Stimulated activated CD4-positive, alpha-beta T cell treated with anti-CD3 and anti-CD28 coated beads, Interleukin-12 subunit alpha, Interleukin-12 subunit beta, amount 100 ng/mL, for 4 hours (primary cell): ENCODE results near the gene CLTB.
A peak's percentile ranks its signal among the peaks of the same experiment; 100 is the strongest.

Experiments
- DNase-seq: peaks from one replicate; pipeline ENCODE4 v3.0.0-alpha.2; 2020

Gene CLTB

DNA sequence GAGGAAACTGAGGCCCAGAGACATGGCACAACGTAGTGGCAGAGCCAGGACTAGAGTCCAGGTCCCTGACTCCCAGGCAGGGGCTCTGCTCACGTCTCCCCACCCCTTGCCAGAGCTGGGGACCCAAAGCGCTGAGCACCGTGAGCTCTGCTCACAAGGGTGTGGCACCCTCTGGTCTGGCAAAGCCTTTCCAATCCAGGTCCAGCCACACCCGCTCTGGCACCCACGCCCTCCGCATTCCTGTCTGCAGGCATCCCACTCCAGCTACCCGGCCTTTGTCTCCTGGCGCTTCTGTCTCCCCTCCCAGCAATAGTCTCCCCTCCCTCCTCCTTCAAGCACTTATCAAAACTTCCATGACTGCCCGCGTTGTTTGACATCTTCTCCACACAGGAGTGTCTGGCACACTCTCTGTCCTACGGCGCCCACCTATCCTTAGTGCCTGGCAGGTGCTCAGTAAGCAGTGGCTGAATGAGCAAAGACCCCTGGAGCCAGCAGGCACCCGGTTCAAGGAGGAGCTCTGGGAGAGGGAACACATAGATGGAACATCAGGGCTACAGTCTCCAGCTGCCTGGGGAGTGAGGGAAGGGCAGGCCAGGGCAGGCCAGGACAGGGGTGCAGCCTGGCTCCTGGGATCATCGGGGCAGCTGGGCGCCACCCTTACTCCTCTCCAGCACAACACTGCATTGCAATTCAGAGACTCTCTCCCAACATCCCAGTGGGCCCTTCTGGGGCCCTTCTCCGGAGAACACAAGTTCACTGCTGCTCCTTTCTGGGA is 15.8 kb downstream of the CLTB start:
- no peak for DNase-seq

DNA sequence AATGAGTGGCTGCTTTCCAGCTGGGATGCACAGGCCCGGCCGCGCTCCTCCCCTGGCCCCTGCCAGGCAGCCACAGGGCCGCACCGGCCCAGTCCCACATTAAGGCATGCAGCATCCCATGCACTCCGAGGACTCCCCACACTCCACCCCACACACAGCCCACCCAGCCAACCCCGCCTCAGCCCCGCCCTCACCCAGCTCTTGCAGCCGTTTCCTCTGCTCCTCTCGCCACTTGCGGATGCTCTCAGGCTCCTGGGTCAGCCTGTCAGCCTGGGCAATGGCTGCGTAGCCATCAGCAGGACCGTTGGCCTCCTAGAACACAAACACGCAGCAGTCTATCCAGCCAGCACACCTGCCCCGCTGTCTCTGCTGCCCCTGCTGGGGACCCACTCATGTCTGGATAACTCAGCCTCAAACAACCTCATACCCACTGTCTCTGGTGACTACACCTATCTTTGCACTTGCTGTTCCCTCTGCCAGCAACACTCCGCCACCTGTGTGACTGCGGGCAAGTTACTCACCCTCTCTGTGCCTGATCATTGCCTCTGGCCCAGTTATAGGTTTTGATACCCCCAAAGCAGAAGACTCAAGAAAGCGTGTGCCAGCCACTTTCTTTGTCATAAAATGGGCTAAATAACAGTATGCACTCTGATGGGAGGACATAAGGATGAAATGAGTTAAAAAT is 18.5 kb downstream of the CLTB start:
- DNase-seq, result no peak

DNA sequence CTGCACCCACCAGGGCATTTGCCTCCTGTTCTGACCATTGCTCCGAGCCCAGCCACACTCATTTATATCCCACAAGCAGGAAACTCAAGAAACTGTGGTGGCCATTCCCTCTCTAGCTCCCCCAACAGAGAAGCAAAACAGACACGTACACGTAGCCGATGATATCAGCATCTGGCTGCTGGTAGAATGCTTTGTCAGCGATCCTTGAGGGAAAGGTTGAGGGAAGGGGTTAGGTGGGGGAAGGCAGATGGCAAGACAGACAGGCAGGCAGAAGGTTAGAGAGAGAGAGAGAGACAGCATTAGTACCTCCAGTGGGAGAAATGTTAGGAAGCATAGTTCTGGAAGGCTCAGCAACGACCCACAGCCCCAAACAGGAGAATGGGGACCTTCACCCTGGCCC is 20.0 kb downstream of the CLTB start:
- no peak for DNase-seq

DNA sequence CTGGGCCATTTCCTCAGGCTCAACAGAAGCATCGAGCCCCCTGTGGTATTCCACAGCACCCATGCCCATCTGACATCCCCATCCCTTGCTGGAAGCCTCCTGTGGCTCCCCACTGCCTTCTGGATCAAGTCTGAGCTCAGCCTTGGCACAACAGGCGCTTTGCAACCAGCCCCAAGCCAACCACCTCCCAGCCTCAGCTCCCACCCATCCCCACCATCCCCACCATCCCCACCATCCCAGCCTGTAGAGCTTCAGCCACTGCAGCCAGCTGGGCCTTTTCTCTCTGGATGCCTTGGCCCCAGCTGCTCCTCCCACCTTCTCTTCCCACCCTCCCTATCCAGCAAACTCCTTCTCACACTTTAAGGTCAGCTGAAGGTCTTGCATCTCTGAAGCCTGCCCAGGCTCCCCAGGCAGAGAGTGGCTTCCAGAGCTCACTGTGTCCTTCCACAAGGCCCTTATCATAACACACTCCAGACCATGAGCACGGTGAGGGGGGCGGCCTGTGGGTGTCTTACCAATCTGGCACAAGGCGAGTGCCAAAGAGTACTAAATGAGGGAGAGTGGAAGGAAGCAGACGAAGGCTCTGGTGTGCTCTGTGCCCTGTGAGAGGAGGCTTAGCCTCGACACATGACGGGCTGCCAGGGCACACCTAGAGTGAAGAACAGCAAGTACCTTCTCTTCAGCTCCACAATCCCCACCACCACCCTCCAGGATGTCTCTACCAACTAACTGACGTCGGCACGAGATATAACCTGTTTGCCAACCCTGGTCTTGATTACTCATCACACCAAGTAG is 21.3 kb downstream of the CLTB start:
- no peak for DNase-seq

DNA sequence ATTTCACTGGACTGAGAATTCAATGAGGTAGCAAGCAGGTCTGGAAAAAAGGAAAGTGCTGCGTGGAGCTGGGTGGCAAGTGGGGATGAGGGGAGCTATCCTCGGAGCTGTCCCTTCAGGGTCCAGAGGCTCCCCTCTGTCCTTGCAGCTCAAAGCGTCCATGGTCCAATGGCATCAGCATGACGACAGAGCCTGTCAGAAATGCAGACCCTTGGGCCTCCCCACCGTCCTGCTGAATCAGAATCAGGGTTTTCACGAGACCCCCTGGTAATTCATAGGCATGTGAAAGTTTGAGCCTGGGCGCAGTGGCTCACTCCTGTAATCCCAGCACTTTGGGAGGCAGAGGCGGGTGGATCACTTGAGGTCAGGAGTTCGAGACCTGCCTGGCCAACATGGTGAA is 22.2 kb downstream of the CLTB start:
- DNase-seq, result no peak

DNA sequence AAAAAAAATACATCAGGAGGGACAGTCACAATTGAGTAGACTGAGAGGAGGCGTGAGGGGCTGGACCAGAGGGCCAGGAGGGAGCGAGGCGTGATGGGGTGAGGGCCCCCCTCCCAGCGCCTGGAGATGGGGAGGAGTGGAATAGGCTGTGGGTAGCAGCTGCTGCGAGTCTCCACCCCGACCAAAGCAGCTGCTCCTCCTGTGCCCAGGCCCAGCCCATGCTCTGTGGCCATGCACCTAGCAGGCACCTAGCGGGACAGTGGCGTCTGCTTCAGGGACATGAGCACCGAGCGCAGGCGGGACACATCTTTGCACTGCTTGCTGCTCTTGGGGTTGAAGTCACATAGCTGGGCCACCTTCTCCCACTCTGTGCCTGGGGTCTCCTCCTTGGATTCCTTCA is 23.8 kb downstream of the CLTB start:
- DNase-seq, result no peak

DNA sequence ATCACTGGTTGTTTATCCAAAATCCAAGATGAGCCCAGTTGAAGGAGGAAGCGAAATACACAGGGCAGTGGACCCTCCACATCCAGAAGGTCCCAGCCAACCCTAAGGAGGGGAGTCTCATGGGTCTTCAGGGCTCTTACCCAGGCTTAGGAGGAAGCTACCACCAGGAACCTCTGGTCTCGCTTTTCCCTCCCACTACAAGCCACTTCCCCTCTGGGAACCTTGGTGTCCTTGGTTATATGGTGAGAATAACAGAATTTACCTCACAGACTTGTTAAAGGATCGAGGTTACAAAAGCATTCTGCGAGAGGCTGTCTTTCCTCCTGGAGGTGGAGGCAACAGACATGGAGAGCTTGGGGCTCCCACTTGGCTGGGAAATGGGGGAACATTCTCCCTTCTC is 24.3 kb downstream of the CLTB start:
- no peak for DNase-seq

DNA sequence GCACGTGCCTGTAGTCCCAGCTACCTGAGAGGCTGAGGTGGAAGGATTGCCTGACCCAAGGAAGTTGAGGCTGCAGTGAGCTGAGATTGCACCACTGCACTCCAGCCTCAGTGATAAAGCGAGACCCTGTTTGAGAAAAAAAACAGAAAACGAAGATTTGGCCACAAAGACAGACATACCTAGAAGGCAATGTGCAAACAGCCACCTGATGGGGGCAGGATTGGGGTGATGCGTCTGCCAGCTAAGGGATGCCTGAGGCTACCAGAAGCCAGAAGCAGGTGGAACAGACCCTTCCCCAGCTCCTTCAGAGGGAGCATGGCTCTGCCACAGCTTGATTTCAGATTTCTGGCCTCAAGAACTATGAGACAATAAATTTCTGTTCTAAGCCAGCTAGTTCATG is 24.9 kb downstream of the CLTB start:
- DNase-seq, result no peak

DNA sequence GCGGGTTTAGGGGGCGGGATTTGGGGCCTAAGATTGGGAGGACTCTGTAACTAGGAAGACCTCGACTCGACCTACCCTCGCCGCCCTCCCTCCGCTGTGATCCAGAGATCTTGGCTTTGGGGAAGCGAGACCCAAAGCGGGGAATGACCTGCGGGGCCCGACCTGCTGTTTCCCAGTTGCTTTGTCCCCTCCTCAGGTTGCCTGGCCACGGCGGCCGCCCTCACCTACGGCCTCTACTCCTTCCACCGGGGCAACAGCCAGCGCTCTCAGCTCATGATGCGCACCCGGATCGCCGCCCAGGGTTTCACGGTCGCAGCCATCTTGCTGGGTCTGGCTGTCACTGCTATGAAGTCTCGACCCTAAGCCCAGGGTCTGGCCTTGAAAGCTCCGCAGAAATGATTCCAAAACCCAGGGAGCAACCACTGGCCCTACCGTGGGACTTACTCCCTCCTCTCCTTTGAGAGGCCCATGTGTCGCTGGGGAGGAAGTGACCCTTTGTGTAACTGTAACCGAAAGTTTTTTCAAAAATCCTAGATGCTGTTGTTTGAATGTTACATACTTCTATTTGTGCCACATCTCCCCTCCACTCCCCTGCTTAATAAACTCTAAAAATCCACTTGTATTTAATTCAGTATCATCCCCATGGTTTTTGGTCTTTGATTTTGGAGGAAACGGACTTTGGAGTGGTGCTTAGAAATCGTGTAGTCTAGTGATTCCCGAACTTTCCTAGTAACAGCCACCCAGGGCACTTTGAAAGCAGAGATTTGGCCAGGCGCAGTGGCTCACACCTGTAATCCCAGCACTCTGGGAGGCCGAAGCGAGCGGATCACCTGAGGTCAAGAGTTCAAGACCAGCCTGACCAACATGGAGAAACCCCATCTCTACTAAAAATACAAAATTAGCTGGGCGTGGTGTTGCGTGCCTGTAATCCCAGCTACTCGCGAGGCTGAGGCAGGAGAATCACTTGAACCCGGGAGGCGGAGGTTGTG is 26.9 kb downstream of the CLTB start:
- no peak for DNase-seq

DNA sequence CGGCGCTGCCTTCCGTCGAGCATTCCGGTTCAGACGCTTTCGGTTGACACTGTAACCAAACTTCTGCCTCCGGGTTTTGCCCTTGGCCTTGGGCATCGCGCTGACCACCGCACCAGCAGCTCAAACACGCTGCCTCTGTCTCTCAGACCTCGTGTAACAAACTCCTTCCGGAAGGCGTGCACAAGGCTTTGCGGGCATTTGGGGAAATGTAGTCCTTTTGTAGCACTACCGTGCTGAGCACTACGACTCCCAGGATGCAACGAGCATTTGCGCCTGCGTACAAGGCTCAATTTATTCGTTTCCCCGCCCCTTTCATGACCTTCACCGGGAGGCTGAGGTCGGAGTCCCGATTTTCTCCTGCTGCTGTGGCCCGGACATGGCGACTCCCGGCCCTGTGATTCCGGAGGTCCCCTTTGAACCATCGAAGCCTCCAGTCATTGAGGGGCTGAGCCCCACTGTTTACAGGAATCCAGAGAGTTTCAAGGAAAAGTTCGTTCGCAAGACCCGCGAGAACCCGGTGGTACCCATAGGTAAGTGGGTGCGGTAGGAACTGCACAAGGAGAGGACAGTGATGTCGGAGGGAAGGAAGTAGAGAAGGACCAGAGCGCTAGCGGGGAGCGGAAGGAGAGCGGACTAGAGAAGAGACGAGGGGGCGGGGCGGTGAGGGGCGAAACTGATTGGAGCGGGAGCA is 27.8 kb downstream of the CLTB start, which contains the start of the genes HIGD2A and NOP16:
Gene HIGD2A, plus strand, starts transcription at position 308 of the 691 bp plus-strand sequence. Its CDS starts 69 bp downstream, at position 377.
Gene NOP16, minus strand, starts transcription at position 155 of the 691 bp plus-strand sequence. Its CDS starts 59 bp downstream, at position 96.
- DNase-seq, result peak; percentile 99

DNA sequence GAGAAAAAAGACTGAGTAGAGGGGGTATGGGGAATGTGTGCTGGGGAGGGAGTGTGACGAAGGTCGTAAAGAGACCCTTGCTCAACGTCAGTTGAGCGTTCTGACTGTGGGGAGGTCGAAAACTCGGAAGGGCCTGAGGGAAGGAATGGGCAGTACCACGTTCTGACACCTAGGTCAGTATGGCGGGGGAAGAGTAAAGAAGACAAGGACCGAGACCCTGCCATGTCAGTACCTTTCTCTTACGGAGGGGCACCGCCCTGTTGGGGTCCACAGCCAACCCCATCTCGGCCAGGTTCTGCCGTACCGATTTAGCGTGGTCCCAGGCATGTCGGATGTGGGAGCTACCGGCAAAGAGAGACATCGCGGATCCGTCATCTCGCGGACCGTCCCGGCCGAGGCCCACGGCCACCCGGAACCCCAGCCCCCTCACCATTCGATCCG is 28.3 kb downstream of the CLTB start:
- peak; percentile 15 for DNase-seq

DNA sequence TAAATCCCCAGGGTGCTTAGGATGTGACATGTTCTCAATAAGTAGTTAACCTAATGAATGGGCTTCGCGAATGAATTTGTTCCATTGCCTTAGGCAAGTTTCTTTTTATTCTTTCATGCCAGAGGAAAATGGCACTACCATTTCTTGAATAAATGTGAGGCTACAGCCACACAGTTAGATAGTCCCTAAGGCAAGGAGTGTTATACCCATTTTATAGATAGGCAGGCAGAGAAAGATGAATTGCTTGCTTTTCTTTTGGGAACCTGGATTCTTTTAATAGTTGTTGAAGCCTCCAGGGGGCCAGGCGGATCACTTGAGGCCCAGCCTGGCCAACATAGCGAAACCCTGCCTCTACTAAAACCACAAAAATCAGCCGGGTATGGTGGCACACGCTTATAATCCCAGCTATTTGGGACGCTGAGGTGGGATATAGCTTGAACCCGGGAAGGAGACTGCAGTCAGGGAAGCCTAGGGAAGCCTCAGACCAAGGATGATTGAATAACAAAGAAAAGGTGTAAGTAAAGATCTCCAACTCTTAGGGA is 28.9 kb downstream of the CLTB start:
- DNase-seq, result no peak

DNA sequence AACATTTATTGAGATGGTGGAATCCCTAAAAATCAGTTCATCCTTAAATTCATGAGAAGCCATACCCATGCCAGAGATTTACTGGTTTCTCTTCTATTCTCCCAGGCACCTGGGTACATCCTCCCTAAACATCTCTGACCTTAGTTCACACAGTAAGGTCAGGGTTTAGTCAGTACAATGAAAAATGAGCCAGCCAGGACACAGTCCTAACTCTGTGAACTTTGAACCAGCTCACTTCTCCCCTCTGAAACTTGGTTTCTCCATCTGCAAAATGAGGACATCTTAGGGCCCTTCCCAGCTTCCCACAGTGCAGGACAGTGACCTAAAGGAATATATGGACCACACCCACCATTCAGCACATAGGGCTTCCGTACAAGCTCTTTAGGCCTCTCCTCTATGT is 29.8 kb downstream of the CLTB start:
- no peak for DNase-seq

DNA sequence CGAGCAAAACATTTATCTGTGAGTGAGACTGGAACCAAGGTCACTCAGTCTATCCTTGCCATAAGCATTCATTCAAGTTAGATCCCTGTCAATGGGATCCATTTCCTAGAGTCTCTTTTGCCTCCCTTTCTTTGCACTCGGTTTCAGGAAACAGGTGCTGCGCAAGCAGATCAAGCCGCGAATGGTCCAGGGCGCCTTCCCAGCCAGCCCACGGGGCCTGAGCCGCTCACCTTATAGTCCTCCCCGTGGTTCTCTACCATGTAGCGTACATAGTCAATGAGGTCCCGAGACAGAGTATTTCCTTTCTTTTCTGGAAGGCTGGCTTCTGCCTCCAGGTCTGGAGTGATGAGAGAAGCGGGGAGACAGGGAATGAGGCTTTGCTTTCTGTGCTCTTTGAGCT is 31.3 kb downstream of the CLTB start:
- DNase-seq, result no peak

DNA sequence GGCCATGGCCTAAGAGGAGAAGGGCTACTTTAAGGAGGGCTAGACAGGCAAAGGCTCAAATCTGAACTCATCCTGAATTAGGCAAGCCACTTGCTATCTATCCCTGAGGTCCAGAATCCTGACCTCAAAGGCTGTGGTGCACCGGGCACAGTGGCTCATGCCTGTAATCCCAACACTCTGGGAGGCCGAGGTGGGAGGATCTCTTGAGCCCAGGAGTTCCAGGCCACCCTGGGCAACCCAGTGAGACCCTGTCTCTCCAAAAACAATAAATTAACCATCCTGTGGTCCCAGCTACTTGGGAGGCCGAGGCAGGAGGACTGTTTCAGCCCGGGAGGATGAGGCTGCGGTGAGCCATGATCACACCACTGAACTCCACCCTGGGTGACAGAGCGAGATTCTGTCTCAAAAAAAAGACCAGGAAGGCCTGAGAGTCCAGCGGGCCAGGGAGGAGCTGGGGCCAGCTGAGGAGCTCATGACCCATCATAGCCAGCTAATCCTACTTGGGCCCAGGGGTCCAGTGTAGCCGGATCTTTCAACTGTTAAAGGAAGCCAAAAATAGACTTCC is 31.9 kb downstream of the CLTB start:
- DNase-seq, result no peak

DNA sequence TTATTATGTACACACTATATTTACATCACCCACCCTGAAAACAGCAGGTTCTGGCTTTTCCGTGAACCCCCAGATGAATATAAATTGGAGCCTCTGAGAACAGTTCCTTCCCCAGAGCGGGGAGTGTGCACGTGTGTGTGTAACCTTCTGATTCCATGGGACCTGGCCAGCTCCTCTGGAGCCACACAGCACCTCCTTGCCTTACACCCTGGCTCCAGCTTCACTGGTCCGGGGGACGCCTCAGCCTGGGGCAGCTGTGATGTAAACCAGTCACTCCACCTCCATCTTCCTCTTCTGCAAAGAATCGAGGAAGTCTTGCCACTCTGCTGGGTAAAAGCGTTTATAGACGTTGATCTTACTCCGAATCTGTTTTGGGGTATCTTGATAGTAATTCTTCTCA is 32.4 kb downstream of the CLTB start:
- no peak for DNase-seq

DNA sequence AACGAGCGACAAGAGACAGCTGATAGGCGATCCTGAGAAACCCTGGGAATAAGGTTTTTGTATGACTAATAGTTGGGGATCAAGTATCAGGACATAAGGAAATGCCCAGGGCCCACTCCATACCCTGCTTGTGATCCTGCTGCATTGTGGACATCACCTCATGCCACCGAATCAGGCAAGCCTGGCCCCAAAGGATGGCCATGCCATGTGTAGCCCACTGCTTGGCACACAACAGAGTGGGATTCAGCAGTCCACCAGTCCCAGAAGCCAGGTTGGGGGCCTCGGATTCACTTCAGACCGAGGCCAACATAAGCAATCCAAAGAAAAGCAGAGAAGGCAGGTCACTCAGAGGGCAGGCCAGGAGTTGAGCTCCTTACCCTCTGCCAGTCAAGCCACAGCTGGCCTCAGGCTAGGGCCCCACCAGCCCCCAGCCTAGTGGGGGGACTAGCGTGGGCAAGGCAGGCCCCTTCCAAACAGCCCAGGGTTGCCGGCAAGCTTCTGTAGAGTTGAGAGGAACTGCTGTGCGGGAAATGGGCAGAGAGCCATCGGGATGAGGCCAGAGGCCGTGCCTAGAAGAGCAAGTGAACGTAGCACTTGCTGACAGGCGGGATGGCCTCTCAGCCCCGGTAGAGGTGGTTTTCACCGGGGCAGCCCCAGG is 33.0 kb downstream of the CLTB start:
- DNase-seq, result no peak

DNA sequence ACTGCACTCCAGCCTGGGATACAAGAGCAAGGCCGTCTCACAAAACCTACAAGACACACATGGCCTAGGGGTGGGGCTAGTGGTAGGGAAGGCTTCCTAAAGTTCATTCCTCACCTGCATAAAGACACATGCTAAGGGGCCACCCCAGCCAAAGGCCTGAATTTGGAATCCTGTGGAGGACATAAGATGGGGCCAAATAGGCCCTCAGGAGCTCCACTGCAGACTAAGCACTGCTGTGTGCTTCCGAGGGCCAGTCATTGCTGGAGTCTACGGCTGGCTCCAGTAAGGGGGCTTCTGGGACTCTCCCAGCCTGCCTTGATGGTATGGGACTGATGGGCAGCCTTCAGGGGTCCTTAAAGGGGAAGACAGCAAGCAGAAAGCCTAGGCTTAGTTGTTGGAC is 33.6 kb downstream of the CLTB start:
- DNase-seq, result no peak

DNA sequence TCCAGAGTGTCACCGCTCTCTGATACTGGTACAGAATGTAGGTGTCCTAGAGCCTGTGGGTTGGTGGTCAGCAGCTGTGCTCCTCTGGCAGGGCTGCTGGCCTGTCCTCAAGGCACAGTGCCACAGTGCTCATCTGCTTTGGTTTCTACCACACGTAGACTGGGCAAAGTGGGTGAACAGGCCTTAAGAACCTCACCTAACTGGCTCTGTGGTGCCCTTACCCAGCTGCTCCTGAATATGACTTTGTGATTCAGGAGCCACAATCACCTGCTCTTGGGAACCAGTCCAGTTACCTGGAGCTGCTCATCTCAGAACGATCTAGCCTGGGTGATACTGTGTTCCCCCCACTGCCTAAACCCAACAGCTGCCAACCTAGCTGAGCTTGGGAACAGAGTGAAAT is 34.4 kb downstream of the CLTB start:
- no peak for DNase-seq

DNA sequence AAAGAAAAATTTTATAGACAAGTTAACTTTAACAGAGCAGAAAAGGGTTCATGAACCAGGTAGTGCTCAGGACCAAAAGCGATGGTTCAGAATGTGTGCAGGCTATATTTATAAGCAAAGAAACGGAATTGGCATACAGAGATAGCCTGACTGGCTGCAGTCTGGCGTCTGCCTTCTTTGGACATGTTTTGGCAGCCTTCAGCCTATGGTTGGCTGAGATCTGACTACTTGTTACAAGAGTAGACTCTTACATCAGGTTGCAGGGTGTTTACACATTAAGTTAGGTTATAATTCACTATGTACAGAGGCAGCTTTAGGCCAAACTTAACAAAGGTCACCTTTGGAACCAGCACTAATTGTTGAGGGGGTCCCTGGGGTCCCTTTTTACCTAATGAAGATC is 34.9 kb downstream of the CLTB start:
- no peak for DNase-seq
